HepG2 (cell line): ENCODE results near the gene SLAIN2. TPM values are rescaled to one million over a fixed set of nuclear protein-coding genes. Genes with fewer than 3 reads are reported as not detected.

Source experiments
- AKAP8 ChIP-seq: sonication (generic); formaldehyde crosslinking; IDR thresholded peaks from 2 replicates; pipeline ENCODE4 v1.5.1; 2020; ENCODE audit warnings: mild to moderate bottlenecking, missing genetic modification reagents
- ARHGAP35 ChIP-seq: sonication (generic); formaldehyde crosslinking; IDR thresholded peaks from 2 replicates; pipeline ENCODE4 v1.9.0; 2022; ENCODE audit warnings: mild to moderate bottlenecking, inconsistent platforms, moderate library complexity, missing genetic modification reagents, borderline replicate concordance
- ASH2L ChIP-seq: fragments of 300-600, 200-600 bp; sonication (generic); IDR thresholded peaks from 2 replicates; pipeline ENCODE4 v1.7.0; 2017; ENCODE audit warnings: low read depth, mild to moderate bottlenecking, moderate library complexity, mixed read lengths, low read length; ENCODE audit not compliant: insufficient read length
- ESRRA ChIP-seq: sonication (generic); formaldehyde crosslinking; IDR thresholded peaks from 2 replicates; pipeline ENCODE4 v1.5.1; 2020; ENCODE audit warnings: mild to moderate bottlenecking, low read depth, missing genetic modification reagents
- ISL2 ChIP-seq: sonication (generic); formaldehyde crosslinking; IDR thresholded peaks from 2 replicates; pipeline ENCODE4 v1.5.0; 2020; ENCODE audit warnings: missing genetic modification reagents
- KAT8 ChIP-seq: IDR thresholded peaks from 2 replicates; pipeline ENCODE4 v1.6.1; 2016; ENCODE audit warnings: missing genetic modification reagents, missing compliant biosample characterization
- KLF16 ChIP-seq, 2 experiments: sonication (generic) in 1 of 2; formaldehyde crosslinking in 1 of 2; IDR thresholded peaks; 2 replicates each; pipeline versions ENCODE4 v1.6.1 to v1.8.0; 2016 to 2023; ENCODE audit warnings: missing genetic modification reagents in 2 of 2, missing compliant biosample characterization in 1 of 2
- SP2 ChIP-seq: sonication (generic); formaldehyde crosslinking; IDR thresholded peaks from 2 replicates; pipeline ENCODE4 v1.5.1; 2020; ENCODE audit warnings: mild to moderate bottlenecking, missing genetic modification reagents
- TAF15 ChIP-seq: fragments of 200-400 bp; formaldehyde crosslinking; IDR thresholded peaks from one replicate; pipeline ENCODE4 v1.6.1; 2018; ENCODE audit warnings: mild to moderate bottlenecking, low read depth, low read length; ENCODE audit not compliant: poor library complexity, severe bottlenecking
- ZFY ChIP-seq: sonication (generic); formaldehyde crosslinking; IDR thresholded peaks from 2 replicates; pipeline ENCODE4 v1.4.0; 2020; ENCODE audit warnings: missing genetic modification reagents
- ZNF451 ChIP-seq: sonication (generic); formaldehyde crosslinking; IDR thresholded peaks from 2 replicates; pipeline ENCODE4 v1.5.0; 2020; ENCODE audit warnings: mild to moderate bottlenecking, missing genetic modification reagents
- ZNF510 ChIP-seq: sonication (generic); formaldehyde crosslinking; IDR thresholded peaks from 2 replicates; pipeline ENCODE4 v1.4.0; 2020; ENCODE audit warnings: low read depth, mild to moderate bottlenecking, missing genetic modification reagents
- ZNF703 ChIP-seq: sonication (generic); formaldehyde crosslinking; IDR thresholded peaks from 2 replicates; pipeline ENCODE4 v1.5.1; 2020; ENCODE audit warnings: missing genetic modification reagents, mild to moderate bottlenecking, moderate library complexity, borderline replicate concordance
- ZNF775 ChIP-seq: sonication (generic); formaldehyde crosslinking; IDR thresholded peaks from 2 replicates; pipeline ENCODE4 v1.4.0; 2020; ENCODE audit warnings: missing genetic modification reagents, mild to moderate bottlenecking, moderate library complexity, borderline replicate concordance
- polyA plus RNA-seq, 8 experiments: library from polyadenylated mRNA; depleted of rRNA in 3 of 8; stranded (reverse) in 7 of 8; unstranded in 1 of 8; fragments of >200 nt; fragmentation: Illumina TruSeq in 4 of 8; extraction: Trizol in 4 of 8; gene quantifications; 2 replicates each; pipeline versions ENCODE4 v1.2.1 to v1.2.3, GENCODE V29; 2011 to 2016; ENCODE audit warnings: low read depth in 4 of 8, missing spikeins in 1 of 8, mixed read lengths in 1 of 8; ENCODE audit not compliant: insufficient read depth in 1 of 8
- total RNA-seq, 5 experiments: library from RNA; depleted of rRNA; stranded (reverse); fragments of >200 nt; fragmentation: Illumina TruSeq; extraction: Trizol; gene quantifications; 2 replicates each; pipeline ENCODE4 v1.2.3, GENCODE V29; 2016; ENCODE audit warnings: low read depth in 1 of 5
- TF ChIP-seq, protein P1 (sequence below): sonication (generic); formaldehyde crosslinking; IDR thresholded peaks from 2 replicates; pipeline ENCODE4 v1.4.0; 2020; ENCODE audit warnings: mild to moderate bottlenecking, missing genetic modification reagents
- TF ChIP-seq, protein P2 (sequence below): sonication (generic); formaldehyde crosslinking; IDR thresholded peaks from 2 replicates; pipeline ENCODE4 v1.4.0; 2020; ENCODE audit warnings: mild to moderate bottlenecking, missing genetic modification reagents, borderline replicate concordance
- TF ChIP-seq, protein P3 (sequence below): sonication (generic); formaldehyde crosslinking; IDR thresholded peaks from 2 replicates; pipeline ENCODE4 v1.9.0; 2022; ENCODE audit warnings: missing genetic modification reagents, mild to moderate bottlenecking, borderline replicate concordance
- TF ChIP-seq, protein P4 (sequence below): IDR thresholded peaks from 2 replicates; pipeline ENCODE4 v1.4.0; 2020; ENCODE audit warnings: mild to moderate bottlenecking, missing genetic modification reagents

The SLAIN2 gene
- total and polyA plus RNA-seq, 2 of the 13 experiments (the other 11 are each of a cell fraction or from before 2014, with no cell fraction given): 20.7 to 22.5 TPM

DNA sequence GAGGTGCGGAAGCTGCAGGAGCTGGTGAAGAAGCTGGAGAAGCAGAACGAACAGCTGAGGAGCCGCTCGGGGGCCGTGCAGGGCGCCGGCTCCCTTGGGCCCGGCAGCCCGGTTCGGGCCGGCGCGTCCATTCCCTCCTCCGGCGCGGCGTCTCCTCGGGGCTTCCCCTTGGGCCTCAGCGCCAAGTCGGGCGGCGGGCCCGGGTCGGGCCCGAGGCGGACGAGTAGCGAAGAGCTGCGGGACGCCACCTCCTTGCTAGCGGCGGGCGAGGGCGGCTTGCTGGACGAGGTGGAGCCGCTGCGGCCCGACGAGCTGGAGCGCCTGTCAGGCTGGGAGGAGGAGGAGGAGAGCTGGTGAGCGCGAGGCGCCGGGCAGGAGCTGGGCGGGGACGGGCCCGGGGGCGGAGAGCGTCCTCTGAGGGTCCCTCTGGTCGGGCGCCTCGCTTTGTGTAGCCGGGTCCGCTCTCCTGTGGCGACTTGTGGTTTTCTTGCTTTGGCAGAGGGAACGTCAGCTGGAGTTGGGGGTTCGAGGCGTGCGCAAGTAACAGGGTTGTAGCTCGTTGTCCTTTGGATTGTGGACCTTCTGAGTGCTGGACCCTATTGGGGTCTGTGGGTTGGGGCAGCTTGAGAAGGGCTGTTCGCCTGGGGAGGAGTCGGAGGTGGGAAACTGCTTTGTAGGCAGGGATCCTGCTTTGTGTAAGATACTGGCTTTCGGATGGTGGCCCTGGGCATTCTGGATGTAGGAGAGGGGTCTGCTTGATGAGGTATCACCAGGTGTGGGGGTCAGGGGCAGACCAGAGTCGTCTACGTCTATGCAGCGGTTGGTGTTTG is 662 bp downstream of the SLAIN2 start (continued):
- TF ChIP-seq ESRRA (no peak), ZNF451 (CRISPR knock-in tag) (no peak), AKAP8 (CRISPR knock-in tag) (no peak), ARHGAP35 (CRISPR knock-in tag) (peak; percentile 22; the same call in 1 of the 2 replicates), KAT8 (CRISPR knock-in tag) (no peak; the same call in 1 of the 2 replicates), ZNF775 (CRISPR knock-in tag) (no peak), ZNF703 (CRISPR knock-in tag) (peak; percentile 59; the same call in 1 of the 2 replicates), ZFY (peak; percentile 61), ISL2 (CRISPR knock-in tag) (no peak), ZNF510 (CRISPR knock-in tag) (no peak), TAF15 (no peak), KLF16 (CRISPR knock-in tag; IDR thresholded peaks at IDR 0.05) (peak in 1 of 2 experiments; percentile 43; a peak in 1 of 4 replicates), SP2 (CRISPR knock-in tag) (no peak), ASH2L (peak; percentile 83)
- TF ChIP-seq, protein P1, sequence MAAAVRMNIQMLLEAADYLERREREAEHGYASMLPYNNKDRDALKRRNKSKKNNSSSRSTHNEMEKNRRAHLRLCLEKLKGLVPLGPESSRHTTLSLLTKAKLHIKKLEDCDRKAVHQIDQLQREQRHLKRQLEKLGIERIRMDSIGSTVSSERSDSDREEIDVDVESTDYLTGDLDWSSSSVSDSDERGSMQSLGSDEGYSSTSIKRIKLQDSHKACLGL (CRISPR knock-in tag): no peak; the same call in 1 of the 2 replicates
- TF ChIP-seq, protein P2, sequence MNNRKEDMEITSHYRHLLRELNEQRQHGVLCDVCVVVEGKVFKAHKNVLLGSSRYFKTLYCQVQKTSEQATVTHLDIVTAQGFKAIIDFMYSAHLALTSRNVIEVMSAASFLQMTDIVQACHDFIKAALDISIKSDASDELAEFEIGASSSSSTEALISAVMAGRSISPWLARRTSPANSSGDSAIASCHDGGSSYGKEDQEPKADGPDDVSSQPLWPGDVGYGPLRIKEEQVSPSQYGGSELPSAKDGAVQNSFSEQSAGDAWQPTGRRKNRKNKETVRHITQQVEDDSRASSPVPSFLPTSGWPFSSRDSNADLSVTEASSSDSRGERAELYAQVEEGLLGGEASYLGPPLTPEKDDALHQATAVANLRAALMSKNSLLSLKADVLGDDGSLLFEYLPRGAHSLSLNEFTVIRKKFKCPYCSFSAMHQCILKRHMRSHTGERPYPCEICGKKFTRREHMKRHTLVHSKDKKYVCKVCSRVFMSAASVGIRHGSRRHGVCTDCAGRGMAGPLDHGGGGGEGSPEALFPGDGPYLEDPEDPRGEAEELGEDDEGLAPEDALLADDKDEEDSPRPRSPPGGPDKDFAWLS (CRISPR knock-in tag): 0 out of 2 replicates have a peak, but pooled peaks have one; percentile 29
- TF ChIP-seq, protein P3, sequence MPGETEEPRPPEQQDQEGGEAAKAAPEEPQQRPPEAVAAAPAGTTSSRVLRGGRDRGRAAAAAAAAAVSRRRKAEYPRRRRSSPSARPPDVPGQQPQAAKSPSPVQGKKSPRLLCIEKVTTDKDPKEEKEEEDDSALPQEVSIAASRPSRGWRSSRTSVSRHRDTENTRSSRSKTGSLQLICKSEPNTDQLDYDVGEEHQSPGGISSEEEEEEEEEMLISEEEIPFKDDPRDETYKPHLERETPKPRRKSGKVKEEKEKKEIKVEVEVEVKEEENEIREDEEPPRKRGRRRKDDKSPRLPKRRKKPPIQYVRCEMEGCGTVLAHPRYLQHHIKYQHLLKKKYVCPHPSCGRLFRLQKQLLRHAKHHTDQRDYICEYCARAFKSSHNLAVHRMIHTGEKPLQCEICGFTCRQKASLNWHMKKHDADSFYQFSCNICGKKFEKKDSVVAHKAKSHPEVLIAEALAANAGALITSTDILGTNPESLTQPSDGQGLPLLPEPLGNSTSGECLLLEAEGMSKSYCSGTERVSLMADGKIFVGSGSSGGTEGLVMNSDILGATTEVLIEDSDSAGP (CRISPR knock-in tag): peak; percentile 59; the same call in 1 of the 2 replicates
- TF ChIP-seq, protein P4, sequence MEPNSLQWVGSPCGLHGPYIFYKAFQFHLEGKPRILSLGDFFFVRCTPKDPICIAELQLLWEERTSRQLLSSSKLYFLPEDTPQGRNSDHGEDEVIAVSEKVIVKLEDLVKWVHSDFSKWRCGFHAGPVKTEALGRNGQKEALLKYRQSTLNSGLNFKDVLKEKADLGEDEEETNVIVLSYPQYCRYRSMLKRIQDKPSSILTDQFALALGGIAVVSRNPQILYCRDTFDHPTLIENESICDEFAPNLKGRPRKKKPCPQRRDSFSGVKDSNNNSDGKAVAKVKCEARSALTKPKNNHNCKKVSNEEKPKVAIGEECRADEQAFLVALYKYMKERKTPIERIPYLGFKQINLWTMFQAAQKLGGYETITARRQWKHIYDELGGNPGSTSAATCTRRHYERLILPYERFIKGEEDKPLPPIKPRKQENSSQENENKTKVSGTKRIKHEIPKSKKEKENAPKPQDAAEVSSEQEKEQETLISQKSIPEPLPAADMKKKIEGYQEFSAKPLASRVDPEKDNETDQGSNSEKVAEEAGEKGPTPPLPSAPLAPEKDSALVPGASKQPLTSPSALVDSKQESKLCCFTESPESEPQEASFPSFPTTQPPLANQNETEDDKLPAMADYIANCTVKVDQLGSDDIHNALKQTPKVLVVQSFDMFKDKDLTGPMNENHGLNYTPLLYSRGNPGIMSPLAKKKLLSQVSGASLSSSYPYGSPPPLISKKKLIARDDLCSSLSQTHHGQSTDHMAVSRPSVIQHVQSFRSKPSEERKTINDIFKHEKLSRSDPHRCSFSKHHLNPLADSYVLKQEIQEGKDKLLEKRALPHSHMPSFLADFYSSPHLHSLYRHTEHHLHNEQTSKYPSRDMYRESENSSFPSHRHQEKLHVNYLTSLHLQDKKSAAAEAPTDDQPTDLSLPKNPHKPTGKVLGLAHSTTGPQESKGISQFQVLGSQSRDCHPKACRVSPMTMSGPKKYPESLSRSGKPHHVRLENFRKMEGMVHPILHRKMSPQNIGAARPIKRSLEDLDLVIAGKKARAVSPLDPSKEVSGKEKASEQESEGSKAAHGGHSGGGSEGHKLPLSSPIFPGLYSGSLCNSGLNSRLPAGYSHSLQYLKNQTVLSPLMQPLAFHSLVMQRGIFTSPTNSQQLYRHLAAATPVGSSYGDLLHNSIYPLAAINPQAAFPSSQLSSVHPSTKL: peak; percentile 16; the same call in 1 of the 2 replicates
